Activated CD8-positive, alpha-beta memory T cell treated with anti-CD3 and anti-CD28 coated beads for 24 hours (primary cell): Measurements from ENCODE around the gene KRT222.

Experiments
- DNase-seq: peaks from one replicate; pipeline ENCODE4 v3.0.0-alpha.2; 2020

The KRT222 gene

DNA sequence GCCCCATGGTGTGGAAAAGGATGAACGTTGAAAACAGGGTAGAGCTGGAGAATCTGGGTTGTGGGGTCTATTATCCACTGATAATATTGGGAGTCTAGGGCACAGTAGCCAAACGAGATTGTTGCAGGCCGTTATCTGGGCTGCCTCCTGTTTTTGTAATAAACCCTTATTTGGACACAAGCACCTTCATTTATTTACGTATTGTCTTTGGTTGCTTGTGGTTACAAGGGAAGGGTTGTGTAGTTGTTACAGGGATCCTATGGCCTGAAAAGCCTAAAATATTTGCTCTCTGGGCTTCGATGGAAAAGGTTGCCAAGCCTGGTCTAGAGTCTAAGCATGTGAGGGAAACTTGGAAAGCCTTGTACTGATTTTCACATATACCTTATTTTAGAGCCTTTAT is 13.0 kb downstream of the KRT222 start:
- DNase-seq, result no peak

DNA sequence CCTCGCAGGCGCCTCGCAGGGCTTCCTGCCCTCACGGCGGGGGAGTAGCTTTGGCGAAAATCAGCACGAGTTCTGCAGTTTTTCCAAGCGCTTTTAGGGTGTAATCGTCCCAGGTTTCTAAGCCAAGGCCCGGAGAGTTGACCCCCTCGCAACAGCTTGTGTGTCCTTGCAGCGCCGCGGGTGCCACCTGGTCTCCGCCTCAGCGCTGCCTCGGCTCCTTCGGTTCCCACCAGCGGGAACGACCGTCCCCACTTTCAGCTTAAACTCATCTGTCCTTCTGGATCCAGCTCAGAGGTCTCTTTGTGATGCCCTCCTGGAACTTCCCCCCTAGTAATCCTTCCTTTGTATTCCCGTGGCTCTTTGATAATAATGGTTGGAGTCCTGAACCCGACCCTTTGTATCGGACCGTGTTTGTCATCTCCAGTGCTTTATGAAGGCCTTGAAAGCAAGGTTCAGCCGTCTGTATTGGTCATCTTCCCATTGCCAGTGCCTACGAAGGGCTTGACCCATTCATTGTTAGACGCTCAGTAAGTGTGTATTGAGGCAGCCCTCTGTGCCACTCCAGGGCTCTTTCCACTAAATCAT is 16.5 kb downstream of the KRT222 start:
- DNase-seq, result no peak

DNA sequence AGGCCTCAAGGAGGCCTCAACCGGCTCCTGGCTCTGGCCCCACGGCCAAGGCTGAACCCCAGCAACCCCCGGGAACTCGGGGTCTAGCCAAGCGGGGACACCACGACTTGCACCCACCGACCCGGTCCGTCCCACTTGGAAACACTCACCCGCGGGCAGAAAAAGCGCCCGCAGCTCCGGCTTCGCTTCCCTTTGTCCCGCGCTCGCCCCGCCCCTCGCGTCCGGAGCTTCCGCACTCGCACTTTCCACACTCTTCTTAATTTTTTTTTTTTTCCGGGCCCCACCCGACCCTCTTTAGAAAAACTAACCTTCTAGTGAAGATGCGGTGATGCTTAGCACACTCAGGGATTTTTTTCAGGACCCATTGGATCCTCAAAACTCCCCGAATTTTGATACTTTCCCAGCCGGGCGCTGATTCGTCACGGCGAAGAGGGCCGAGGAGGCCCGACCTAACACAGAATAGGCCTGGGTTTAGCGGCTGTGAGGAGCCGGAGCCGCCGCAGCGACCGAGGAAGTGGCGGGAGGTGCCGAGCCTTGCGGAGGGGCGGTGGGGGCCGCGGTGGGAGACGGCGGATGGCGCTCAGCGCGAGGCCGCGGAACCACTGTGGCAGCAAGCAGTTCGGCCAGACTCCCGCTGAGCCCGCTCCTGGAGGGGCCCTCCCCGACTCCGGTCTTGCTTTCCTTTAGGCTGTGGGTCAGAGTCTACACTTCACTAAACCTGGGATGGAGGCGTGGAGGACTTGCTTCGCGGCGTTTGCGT is 17.2 kb downstream of the KRT222 start, which contains the start of gene SMARCE1:
TSS of gene SMARCE1 (minus strand) at position 195 of the 760 bp plus-strand sequence. CDS start 2,016 bp downstream, outside the sequence.
- DNase-seq, result peak; percentile 90

DNA sequence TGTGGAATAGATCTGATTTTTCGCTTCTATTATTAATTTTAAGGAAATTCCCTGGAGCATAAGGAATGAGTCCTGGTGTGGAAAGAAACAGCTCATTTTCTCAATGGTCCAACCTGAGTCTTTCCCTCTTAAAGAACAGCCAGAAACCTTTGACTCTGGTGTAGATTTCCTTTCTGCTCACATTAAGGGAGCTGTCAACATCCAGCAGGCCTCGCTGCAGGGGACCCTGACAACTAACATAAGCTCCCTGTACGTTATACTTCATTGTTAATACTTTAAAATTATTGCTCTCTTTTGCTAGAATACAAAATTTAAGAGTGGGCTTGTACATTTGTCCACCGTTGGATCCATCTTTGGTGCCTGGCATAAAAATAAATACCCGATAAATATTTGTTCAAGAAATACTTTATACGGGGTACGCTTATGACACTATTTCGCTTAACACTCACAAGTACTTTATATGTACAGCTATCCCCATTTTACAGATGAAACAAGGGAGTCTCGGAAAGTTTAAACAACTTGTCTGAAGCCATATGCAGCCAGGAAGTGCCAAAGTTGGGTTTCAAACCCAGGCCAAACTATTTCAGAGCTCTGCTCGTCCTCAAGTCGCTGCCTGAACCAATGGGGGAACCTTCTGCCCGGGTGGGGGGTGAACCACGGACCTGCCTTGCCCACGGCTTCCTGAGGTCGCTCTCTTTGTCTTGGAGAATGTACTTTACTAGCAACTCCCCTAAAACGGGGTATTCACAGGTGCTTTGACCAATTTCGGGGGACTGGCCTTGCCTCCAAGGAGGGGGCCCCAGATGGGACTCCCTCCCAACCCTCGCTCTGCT is 18.0 kb downstream of the KRT222 start:
- DNase-seq, result peak; percentile 88

DNA sequence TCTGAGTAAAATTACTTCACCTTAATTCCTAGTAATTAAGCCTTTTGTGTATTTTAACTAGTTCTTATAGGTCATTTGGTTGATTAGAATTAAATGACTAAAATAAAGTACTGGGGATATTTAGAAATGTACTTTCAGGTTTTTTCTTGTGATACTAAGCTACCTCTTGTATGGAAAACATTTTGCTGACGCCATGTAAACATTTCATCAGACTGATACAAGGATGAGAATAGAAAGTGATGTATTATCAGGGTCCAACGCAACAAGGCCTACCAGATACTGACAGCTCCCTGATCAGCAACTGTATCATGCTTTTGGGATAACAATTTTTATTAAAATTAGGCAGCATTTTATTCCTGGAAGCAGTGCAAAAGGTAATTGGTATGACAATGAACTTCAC is 19.0 kb downstream of the KRT222 start:
- no peak for DNase-seq

GRCh38 chr17:40645291-40645690 is 19.7 kb downstream of the KRT222 start:
- no peak for DNase-seq

GRCh38 chr17:40637931-40638330 is 27.0 kb downstream of the KRT222 start:
- DNase-seq, result no peak

DNA sequence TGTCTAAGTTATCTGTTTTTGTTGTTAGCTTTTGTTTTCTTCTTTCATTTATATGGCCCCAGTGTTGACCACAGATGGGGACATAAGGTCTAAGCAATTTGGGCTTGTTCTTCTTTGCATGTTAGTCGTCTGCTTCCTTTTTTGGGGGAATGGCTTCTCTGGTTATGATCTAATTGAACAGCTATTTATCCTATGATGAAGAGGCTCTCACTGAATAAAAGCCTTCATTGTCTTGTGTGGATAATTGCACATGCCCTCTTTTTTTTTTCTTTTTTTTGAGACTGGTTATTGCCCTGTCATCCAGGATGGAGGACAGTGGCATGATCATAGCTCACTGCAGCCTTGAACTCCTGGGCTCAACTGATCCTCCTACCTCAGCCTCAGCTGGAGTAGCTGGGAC is 31.1 kb downstream of the KRT222 start:
- no peak for DNase-seq

- no peak for DNase-seq
Measured at GRCh38 chr17:40632216-40632615, 32.8 kb downstream of the KRT222 start.

GRCh38 chr17:40629842-40630241 is 35.1 kb downstream of the KRT222 start:
- no peak for DNase-seq

DNA sequence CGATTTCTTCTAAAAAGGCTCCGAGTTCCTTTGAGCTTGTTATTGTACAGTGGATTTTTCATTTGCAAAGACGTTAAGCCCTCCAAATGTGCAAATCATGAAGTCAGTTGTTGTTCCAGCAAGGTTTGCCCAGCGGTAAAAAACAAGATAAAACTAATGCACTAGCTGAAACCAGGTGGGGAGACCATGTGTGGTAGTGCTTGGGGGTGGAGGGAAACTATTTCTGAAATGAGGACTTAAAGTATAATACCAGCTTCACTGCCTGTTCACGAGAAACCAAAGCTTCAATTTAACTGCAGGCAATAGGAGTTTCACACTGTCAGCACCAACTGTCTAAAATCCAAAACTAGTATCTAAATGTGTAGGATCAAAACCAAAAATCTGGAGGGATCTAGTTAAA is 39.7 kb downstream of the KRT222 start:
- no peak for DNase-seq

DNA sequence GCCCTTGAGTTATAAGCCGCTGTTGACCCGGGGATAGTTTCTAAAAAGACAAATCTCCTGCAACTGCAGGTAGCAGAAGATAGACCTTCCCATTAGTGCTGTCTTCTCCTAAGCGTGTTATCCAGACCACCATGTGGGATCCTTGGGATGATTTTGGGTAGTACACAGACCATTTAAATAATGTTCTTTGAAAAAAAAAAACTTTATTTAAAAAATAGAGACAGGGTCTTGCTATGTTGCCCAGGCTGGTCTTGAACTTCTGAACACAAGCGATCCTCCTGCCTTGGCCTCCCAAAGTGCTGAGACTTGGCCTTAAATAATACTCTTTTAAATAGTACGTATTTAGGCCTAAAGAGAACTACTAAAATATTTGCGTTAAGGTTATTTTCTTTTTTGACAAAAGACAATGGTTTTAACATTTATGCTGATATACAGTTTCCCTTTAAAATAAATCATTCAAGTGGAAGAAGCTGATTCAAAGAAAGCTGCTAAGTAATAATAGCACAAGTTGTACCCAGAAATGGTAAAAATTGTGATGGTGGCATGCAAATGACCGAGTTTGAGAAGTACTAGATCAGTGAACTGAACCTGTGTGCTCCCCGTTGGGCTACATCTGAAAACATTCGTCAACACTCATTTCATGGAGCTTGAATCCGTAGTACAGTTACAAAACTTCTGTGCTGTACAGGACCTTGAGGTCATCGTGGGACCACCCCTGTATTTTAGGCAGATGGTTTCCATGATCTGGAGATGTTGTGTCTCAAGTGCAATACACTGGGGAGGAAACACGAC is 41.4 kb downstream of the KRT222 start:
- DNase-seq, result no peak

- DNase-seq, result peak; percentile 59
Measured at GRCh38 chr17:40622509-40622928, 42.5 kb downstream of the KRT222 start.

DNA sequence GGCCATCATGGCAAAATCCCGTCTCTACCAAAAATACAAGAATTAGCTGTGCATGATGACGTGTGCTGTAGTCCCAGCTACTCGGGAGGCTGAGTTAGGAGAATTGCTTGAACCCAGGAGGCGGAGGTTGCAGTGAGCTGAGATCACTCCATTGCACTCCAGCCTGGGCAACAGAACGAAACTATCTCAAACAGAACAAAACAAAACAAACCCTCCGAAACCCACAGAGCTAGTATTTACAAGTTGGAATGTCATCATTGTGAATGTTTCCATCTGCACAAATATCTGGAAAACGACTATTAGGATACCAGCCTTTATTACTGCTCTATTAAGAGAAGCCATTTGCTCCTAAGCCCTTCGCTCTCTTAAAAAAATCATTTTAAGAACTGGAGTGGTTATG is 43.4 kb downstream of the KRT222 start:
- DNase-seq, result no peak

DNA sequence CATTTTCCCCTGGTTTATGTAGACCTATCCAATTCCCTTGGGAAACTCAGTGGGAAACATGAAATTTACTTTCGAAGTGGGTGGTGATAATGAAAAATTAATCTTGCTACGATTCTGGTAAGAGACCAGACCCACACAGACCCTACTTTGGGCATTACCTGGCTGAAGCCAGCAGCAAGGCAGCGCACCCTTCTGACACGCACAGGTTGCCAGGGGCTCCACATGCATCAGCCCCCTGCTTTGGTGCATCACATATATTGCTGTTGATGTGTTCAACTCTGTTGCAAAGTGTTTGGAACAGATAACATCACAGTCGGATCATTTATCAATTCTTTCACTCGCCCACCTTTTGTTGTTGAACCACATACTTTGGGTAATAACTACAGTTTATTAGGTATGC is 44.0 kb downstream of the KRT222 start:
- DNase-seq, result no peak

DNA sequence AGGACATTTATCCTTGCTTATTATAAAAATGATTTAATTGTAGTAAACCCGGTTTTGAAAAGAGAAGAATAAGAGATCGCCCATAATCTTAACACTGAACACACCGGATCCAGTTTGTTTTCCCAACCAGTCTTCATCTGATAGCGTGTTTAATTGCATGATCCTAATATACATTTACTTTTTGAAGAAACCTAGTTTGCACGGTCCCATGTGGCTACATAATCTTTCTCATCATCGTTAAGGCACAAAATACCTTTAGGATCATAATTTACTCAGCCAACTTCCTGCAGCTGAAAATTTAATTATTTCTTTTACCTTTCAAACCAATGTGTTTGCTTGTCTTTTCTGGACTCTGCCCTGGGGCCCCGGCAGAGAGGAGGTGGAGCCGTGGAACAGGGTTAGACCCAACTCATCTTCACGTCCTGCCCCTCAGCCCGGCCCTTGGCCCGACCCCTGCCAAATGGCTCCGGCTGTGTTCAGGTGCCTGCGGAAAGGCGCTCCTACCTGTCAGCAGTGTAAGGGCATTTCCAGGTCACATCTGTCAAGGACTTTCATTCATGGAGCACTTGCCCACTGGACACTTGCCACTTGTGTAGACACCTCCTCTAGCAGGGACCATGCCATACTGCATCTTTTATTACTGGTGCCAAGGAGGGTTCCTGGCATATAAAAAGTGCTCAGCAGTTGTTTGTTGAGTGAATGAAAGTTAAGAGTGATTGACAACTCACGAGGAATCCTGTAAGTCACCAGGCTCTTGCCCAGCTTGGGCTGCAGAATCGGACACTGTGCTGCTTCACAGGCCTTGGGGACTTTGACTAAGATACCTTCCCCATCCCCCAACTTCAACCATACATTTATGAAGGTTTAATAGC is 46.0 kb downstream of the KRT222 start:
- DNase-seq, result no peak

DNA sequence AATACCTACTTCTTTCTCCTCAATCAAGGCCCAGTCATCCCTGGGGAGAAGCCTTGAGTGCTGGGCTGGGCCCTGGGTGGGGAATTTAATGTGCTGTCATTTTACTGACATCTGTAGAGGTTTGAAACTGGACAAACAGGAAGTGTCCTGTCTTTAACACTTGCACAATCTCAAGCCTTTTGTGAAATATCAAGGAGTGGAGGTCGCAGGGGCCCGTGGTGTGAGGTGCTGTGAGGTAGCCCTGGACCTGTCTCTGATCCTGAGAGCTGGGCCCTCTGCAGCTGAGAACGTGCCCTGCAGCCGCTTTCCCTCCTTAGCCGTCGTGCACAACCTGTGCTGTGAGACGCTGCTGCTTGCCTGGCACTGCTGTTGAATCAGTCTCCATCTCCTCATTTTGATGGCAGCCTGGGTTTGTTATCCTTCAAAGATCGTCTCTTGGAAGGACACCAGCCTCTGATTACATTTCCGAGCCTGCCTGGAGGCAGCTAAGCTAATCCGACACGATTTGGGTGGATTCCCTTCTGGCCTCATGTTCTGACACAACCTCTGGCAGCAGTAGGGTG is 47.2 kb downstream of the KRT222 start:
- no peak for DNase-seq

GRCh38 chr17:40616592-40616991 is 48.4 kb downstream of the KRT222 start:
- DNase-seq, result no peak

GRCh38 chr17:40615841-40616476 is 49.0 kb downstream of the KRT222 start:
- DNase-seq, result no peak

DNA sequence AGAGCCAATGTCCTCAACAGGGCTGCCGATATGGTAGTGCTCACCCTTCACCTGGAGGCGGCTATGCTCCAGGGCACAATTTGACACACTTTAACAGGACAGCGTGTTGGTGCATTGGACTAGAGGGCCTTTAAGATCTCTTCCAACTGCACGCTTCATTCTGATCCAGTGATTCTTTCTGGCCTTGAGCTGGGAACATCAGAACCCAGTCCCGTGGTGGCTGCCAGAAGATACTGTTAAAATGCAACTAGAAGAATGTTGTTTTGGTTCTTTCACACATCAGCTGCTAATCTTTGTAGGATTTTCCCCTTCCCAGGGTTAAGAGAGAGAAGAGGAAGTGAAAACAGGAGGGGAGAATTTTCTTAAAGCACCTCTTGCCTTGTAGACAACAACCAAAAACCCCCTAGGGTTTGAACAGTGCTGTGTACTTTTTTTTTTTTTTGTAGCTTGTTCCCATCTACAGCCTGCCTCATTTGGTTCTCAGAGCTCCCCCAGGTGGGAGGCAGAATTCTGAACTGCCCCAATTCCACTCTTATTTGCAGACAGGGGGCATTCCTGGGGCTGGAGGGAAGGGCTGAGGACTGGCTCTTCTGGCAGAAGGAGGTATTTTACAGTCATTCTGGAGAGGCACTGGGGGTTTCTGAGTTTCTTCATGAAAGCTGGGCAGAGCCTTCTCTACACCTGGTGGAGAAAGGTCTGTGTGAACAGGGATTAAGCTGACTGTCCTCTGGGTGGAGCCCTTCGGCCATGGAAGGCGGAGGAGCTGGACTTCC is 49.7 kb downstream of the KRT222 start:
- DNase-seq, result peak; percentile 72
